GM10266 (cell line): ENCODE measurements around the gene RALGPS1.
A peak's percentile ranks its signal among the peaks of the same experiment; 100 is the strongest.

Source experiments
- DNase-seq: peaks from one replicate; pipeline ENCODE4 v3.0.0; 2012; ENCODE audit errors: extremely low spot score
- CTCF ChIP-seq: IDR thresholded peaks from 2 replicates; pipeline ENCODE4 v1.5.1; 2012; ENCODE audit warnings: mild to moderate bottlenecking, low read depth; ENCODE audit not compliant: control insufficient read depth, insufficient read depth; ENCODE audit errors: missing control alignments

The RALGPS1 gene

GRCh38 chr9:126965541-126966428 is 51.2 kb downstream of the RALGPS1 start:
- DNase-seq, result peak; percentile 60
- peak; percentile 88 for TF ChIP-seq CTCF

- TF ChIP-seq CTCF, result no peak
- DNase-seq, result no peak
Measured at GRCh38 chr9:126971261-126971660, 56.7 kb downstream of the RALGPS1 start.

- TF ChIP-seq CTCF, result no peak
- no peak for DNase-seq
Measured at GRCh38 chr9:126973651-126974529, 59.3 kb downstream of the RALGPS1 start.

GRCh38 chr9:126974594-126974993 is 60.0 kb downstream of the RALGPS1 start:
- no peak for DNase-seq
- no peak for TF ChIP-seq CTCF

GRCh38 chr9:126975327-126976220 is 61.0 kb downstream of the RALGPS1 start:
- TF ChIP-seq CTCF, result no peak
- DNase-seq, result no peak

- DNase-seq, result no peak
- TF ChIP-seq CTCF, result no peak
Measured at GRCh38 chr9:126979461-126979860, 64.9 kb downstream of the RALGPS1 start.
